ENCODE results near the gene EIF4E2.

The EIF4E2 gene

GRCh38 chr2:232613538-232614134, 63.1 kb downstream of the EIF4E2 start:
- FAIRE-seq = peak; percentile 80
- TF ChIP-seq POLR2A (IDR thresholded peaks at IDR 0.05; ENCODE audit: low read depth, low read length) = no peak
- DNase-seq (ENCODE audit: insufficient read length) = no peak

- TF ChIP-seq TAF1 (IDR thresholded peaks at IDR 0.05; ENCODE audit: borderline replicate concordance, low read depth, low read length) = no peak
- no peak for TF ChIP-seq POLR2AphosphoS5 (IDR thresholded peaks at IDR 0.05; ENCODE audit: low read depth, low read length)
- no peak for TF ChIP-seq POLR2A (IDR thresholded peaks at IDR 0.05; ENCODE audit: low read depth, low read length)
- FAIRE-seq (no peak), DNase-seq (ENCODE audit: insufficient read length) (no peak)
Observed at GRCh38 chr2:232615339-232615738, 64.8 kb downstream of the EIF4E2 start.
